Measurements from ENCODE around the gene STRADA.

Gene STRADA

DNA sequence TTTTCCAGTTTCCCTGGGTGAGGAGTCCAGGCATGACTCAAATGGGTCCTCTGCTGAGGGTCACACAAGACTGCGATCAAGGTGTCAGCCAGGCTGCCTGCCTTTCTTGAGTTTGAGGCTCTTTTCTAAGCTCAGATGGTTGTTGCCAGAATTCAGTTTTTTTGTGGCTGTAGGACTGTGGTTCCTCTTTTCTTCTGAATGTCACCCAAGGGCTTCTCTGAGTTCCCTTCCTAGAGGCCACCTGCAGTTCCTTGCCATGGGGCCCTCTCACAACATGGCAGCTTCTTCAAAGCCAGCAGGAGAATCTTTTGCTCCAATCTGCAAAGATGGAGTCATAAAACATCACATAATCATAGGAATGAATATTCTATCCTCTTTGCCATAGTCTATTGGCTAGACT lies 59.2 kb downstream of the STRADA start:
- DNase-seq, result no peak

DNA sequence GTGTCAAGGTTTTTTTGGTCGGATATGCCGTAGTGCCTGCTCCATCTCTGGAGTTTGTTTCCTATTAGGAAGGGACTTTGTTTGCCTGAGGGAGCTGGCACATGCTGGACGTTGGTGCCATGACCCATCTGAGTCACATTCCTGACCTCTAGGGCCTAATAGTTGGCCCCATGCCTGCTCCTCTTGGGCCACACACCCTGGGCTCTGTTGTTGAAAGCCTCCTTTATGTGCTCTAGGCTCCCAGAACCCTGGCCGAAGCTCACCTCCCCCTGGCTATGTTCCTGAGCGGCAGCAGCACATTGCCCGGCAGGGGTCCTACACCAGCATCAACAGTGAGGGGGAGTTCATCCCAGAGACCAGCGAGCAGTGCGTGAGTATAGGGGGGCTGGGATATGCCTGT lies 60.1 kb downstream of the STRADA start:
- DNase-seq, result no peak

- DNase-seq, result no peak
Observed at GRCh38 chr17:63680700-63681099, 60.9 kb downstream of the STRADA start.

DNA sequence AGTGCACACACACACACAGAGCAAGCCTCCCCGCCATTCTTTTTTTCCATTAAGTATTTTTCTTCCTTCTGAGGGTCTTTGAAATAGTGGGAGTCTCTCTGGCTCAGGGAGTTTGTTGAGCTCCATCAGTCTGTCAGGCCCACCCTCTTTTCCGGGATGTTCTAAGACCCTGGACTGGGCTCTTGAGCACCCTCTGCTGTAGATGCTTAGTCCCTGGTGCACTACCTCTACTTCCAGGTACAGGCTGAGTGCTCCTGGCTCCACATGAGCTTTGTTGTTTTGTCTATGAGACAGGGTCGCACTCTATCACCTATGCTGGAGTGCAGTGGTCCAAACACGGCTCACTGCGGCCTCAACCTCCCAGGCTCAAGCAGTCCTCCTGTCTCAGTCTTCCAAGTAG lies 62.4 kb downstream of the STRADA start:
- DNase-seq, result no peak

DNA sequence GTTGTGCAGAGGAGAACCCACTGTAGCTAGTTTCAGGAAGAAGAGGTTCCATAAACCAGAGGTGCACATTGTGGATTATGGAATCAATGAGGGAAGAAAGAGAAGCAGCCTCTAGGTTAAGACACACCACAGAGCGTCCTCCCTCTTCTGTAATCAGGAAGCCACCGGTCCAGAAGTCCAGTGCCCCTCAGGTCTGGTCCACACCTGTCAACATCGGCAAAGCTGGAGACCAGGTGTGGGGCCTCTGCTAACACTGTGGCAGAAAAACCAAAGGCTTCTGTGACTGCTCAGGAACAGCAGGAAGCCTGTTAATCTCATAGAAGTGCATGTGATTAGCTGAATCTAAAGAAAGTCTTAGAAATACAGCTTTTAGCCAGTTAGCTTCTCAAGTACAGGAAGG lies 65.0 kb downstream of the STRADA start:
- no peak for DNase-seq

GRCh38 chr17:63675607-63676546 lies 65.7 kb downstream of the STRADA start:
- DNase-seq, result no peak

GRCh38 chr17:63675231-63675606 lies 66.4 kb downstream of the STRADA start:
- no peak for DNase-seq

GRCh38 chr17:63672856-63673255 lies 68.7 kb downstream of the STRADA start:
- DNase-seq, result no peak

DNA sequence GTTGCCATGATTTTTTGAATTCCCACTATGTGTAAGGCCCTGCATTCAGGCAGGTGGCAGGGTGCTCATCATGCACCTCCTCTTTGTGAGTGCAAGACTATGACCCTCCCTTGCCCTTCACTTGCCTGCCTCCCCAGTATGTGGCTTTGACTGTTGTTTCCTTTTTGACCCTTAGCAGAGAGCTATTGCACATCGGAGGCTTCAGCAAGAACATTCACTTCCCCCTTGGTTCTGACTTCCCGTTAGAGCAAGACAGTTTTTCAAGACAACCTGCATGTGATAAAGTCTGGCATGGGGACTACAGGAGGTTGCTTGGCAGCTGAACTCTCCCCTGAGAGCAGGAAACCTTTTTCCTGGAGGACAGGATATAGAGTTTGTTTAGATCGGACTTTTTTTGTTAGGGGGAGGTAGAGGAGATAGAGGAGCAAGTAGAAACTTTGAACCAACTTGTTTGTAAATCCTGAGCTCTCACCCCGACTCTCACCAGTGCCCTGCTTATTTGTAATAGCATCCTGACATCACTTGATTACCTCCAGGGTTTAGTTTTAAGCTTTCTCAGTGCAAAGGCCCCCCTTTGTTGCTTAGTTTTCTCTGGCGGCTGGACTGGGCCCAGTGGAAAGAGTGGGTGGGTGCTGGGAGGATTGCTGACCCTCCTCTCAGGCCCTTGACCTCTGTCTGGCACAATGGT lies 75.9 kb downstream of the STRADA start:
- no peak for DNase-seq

DNA sequence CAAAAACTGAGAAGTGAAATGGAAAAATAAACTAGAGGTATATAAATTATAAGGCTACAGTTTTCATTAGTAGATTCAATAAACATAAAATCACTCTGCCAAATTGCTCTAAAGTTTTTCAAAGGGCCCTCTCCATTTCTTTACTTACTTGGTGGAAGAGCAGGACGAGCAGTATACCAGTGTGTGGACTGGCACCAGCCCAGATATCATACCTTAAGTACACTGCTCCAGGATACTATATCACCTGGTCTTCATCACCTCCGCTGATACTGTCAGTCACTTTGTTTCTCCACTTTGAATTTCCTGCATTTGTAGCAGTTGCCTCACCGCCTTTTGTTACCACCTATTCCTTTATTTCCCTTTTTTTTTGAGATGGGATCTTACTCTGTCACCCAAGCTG lies 81.7 kb downstream of the STRADA start:
- no peak for DNase-seq

DNA sequence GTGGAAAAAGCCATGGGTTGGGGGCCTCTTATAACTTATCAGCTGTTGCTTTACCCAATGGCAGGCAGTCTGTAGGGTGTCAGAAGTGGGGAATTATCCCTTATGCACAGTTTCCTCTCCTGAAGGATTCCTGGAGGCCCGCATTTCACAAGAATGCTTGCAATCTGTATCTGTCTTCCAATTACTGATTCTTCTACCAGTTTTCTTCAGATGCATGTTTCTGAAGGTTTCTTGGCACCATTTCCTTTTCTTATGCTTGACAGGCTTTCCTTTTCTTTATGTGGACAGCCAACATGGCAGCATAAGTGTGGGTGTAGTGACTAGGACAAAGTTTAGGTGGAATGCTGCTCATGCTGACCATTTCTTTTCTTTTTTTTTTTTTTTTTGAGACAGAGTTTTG lies 83.2 kb downstream of the STRADA start:
- DNase-seq, result no peak

- no peak for DNase-seq
Observed at GRCh38 chr17:63657786-63658185, 83.8 kb downstream of the STRADA start.

- no peak for DNase-seq
Observed at GRCh38 chr17:63653050-63653449, 88.5 kb downstream of the STRADA start.

Data from activated CD4-positive, alpha-beta T cell treated with anti-CD3 and anti-CD28 coated beads, Interleukin-2, amount 50 U/mL, for 1 hour (primary cell).